ENCODE results near the gene TP53BP2. TPM values are rescaled to one million over a fixed set of nuclear protein-coding genes. Genes with fewer than 3 reads are reported as not detected.

Gene TP53BP2
- polyA plus RNA-seq, 1 donor from 2014 or later = 25.2 TPM

- Histone ChIP-seq H3K9ac (ENCODE audit: low read length) (no peak overlapping the region), H3K9me2 (ENCODE audit: insufficient read depth, low read length) (no peaks in the 10 kb centered on the region), H3K4me3 (ENCODE audit: low read length) (no peak overlapping the region), H3K27ac (ENCODE audit: low read length) (no peak overlapping the region), H4K20me1 (ENCODE audit: insufficient read depth) (no peaks in the 10 kb centered on the region), H3K79me2 (replicated peaks; ENCODE audit: insufficient read depth, low read length) (no peaks in the 10 kb centered on the region), H3K4me2 (ENCODE audit: low read length) (no peak overlapping the region), H2AFZ (ENCODE audit: low read depth, low read length) (no peak overlapping the region), H3F3A (ENCODE audit: insufficient read depth, low read length, poor library complexity, severe bottlenecking) (no peaks in the 10 kb centered on the region), H3K9me3 (ENCODE audit: low read length) (no peaks in the 10 kb centered on the region), H3K27me3 (ENCODE audit: insufficient read depth, low read depth, low read length) (no peaks in the 10 kb centered on the region), H3K36me3 (ENCODE audit: insufficient read depth, low read length) (no peaks in the 10 kb centered on the region)
- TF ChIP-seq EP300 (conservative IDR thresholded peaks at IDR 0.05; ENCODE audit: poor library complexity, severe bottlenecking) = no peak
- TF ChIP-seq POLR2AphosphoS5 (IDR thresholded peaks at IDR 0.05) = no peak
- no peak for TF ChIP-seq CTCF (IDR thresholded peaks at IDR 0.05; ENCODE audit: poor library complexity, severe bottlenecking)
- TF ChIP-seq RAD21 (conservative IDR thresholded peaks at IDR 0.05) = no peak
- no peak for TF ChIP-seq REST (IDR thresholded peaks at IDR 0.05; ENCODE audit: borderline replicate concordance)
- no peak for TF ChIP-seq MXI1 (conservative IDR thresholded peaks at IDR 0.05; ENCODE audit: poor library complexity, severe bottlenecking)
- TF ChIP-seq SMC3 (conservative IDR thresholded peaks at IDR 0.05; ENCODE audit: poor library complexity) = no peak
- no peak for TF ChIP-seq TAF1 (IDR thresholded peaks at IDR 0.05; ENCODE audit: low read depth)
- no peak for TF ChIP-seq EZH2 (IDR thresholded peaks at IDR 0.05; ENCODE audit: borderline replicate concordance, insufficient read depth, low read length, poor library complexity, severe bottlenecking)
Observed at GRCh38 chr1:223761411-223761810, 84.3 kb downstream of the TP53BP2 start.

GRCh38 chr1:223760833-223761232 lies 84.9 kb downstream of the TP53BP2 start:
- no peaks in the 10 kb centered on the region for H3F3A ChIP-seq (ENCODE audit: insufficient read depth, low read length, poor library complexity, severe bottlenecking)
- H3K36me3 ChIP-seq (ENCODE audit: insufficient read depth, low read length) = no peaks in the 10 kb centered on the region
- no peak overlapping the region for H3K27ac ChIP-seq (ENCODE audit: low read length)
- no peaks in the 10 kb centered on the region for H3K9me2 ChIP-seq (ENCODE audit: insufficient read depth, low read length)
- no peak for TF ChIP-seq EZH2 (IDR thresholded peaks at IDR 0.05; ENCODE audit: borderline replicate concordance, insufficient read depth, low read length, poor library complexity, severe bottlenecking)
- no peak for TF ChIP-seq MXI1 (conservative IDR thresholded peaks at IDR 0.05; ENCODE audit: poor library complexity, severe bottlenecking)
- no peak for TF ChIP-seq RAD21 (conservative IDR thresholded peaks at IDR 0.05)
- TF ChIP-seq TAF1 (IDR thresholded peaks at IDR 0.05; ENCODE audit: low read depth) = no peak
- TF ChIP-seq POLR2AphosphoS5 (IDR thresholded peaks at IDR 0.05) = no peak
- TF ChIP-seq SMC3 (conservative IDR thresholded peaks at IDR 0.05; ENCODE audit: poor library complexity) = no peak
- no peak for TF ChIP-seq EP300 (conservative IDR thresholded peaks at IDR 0.05; ENCODE audit: poor library complexity, severe bottlenecking)
- H3K9ac ChIP-seq (ENCODE audit: low read length) = no peak overlapping the region
- no peak overlapping the region for H3K4me2 ChIP-seq (ENCODE audit: low read length)
- H3K79me2 ChIP-seq (replicated peaks; ENCODE audit: insufficient read depth, low read length) = no peaks in the 10 kb centered on the region
- H3K4me3 ChIP-seq (ENCODE audit: low read length) = no peak overlapping the region
- no peaks in the 10 kb centered on the region for H3K27me3 ChIP-seq (ENCODE audit: insufficient read depth, low read depth, low read length)
- H4K20me1 ChIP-seq (ENCODE audit: insufficient read depth) = no peaks in the 10 kb centered on the region
- no peaks in the 10 kb centered on the region for H3K9me3 ChIP-seq (ENCODE audit: low read length)
- no peak overlapping the region for H2AFZ ChIP-seq (ENCODE audit: low read depth, low read length)

Data from neural cell (in vitro differentiated cells).